SU-DHL-6 (cell line): ENCODE results near the gene PCDHGB4.

Experiments
- H2AFZ ChIP-seq: fragments of 200-600 bp; sonication (generic); 2 replicates; pipeline ENCODE4 v1.6.1; 2014; ENCODE audit warnings: low read depth, mild to moderate bottlenecking, moderate library complexity, mixed read lengths, antibody characterized with exemption, low read length; ENCODE audit not compliant: severe bottlenecking
- H3F3A ChIP-seq: fragments of 200-600 bp; shearing (Covaris generic); 2 replicates; pipeline ENCODE4 v1.6.0; 2016; ENCODE audit warnings: antibody characterized with exemption, mild to moderate bottlenecking; ENCODE audit not compliant: insufficient read depth
- H3K27ac ChIP-seq: fragments of 200-600 bp; sonication (generic); 2 replicates; pipeline ENCODE4 v1.5.1; 2016; ENCODE audit warnings: low read depth, mild to moderate bottlenecking, low read length, moderate library complexity, mixed read lengths
- H3K27me3 ChIP-seq: fragments of 200-600 bp; sonication (generic), shearing (Covaris generic); 2 replicates; pipeline ENCODE4 v1.6.0; 2014; ENCODE audit warnings: mild to moderate bottlenecking, low read length
- H3K36me3 ChIP-seq: fragments of 200-600 bp; sonication (generic); 2 replicates; pipeline ENCODE4 v1.6.1; 2014; ENCODE audit warnings: mild to moderate bottlenecking, low read length, mixed read lengths
- H3K4me2 ChIP-seq: fragments of 300-600, 200-600 bp; shearing (Covaris generic), sonication (generic); 2 replicates; pipeline ENCODE4 v1.6.0; 2014; ENCODE audit warnings: low read length, low read depth, mild to moderate bottlenecking; ENCODE audit not compliant: poor library complexity, severe bottlenecking
- H3K4me3 ChIP-seq: fragments of 200-600 bp; sonication (generic); 2 replicates; pipeline ENCODE4 v1.5.1; 2014; ENCODE audit warnings: antibody characterized with exemption, low read length, mild to moderate bottlenecking, mixed read lengths; ENCODE audit not compliant: insufficient read depth, poor library complexity, severe bottlenecking
- H3K79me2 ChIP-seq: fragments of 200-600 bp; sonication (generic); 2 replicates; pipeline ENCODE4 v1.6.1; 2014; ENCODE audit warnings: mild to moderate bottlenecking, low read length, moderate library complexity; ENCODE audit not compliant: insufficient read depth
- H3K9ac ChIP-seq: fragments of 200-600 bp; sonication (generic); 2 replicates; pipeline ENCODE4 v1.7.0; 2014; ENCODE audit warnings: mild to moderate bottlenecking, low read length
- H3K9me2 ChIP-seq: fragments of 200-600 bp; sonication (generic); replicated peaks from 2 replicates; pipeline ENCODE4 v1.6.1; 2014; ENCODE audit warnings: low read length; ENCODE audit not compliant: insufficient read depth
- H3K9me3 ChIP-seq: fragments of 200-600 bp; sonication (generic); 2 replicates; pipeline ENCODE4 v1.6.1; 2014; ENCODE audit warnings: low read length, mixed read lengths; ENCODE audit not compliant: insufficient read depth
- H4K20me1 ChIP-seq: fragments of 200-600 bp; sonication (generic); 2 replicates; pipeline ENCODE4 v1.6.1; 2014; ENCODE audit warnings: low read depth, mild to moderate bottlenecking, antibody characterized with exemption, low read length, moderate library complexity, mixed read lengths
- CTCF ChIP-seq: fragments of 200-600 bp; sonication (generic); IDR thresholded peaks from one replicate; pipeline ENCODE4 v1.5.1; 2017; ENCODE audit warnings: antibody characterized with exemption, mild to moderate bottlenecking, low read length, moderate library complexity; ENCODE audit not compliant: insufficient read depth, poor library complexity, severe bottlenecking
- EZH2phosphoT487 ChIP-seq: fragments of 200-600 bp; sonication (generic), shearing (Covaris generic); conservative IDR thresholded peaks from 2 replicates; pipeline ENCODE4 v1.6.1; 2018; ENCODE audit warnings: mild to moderate bottlenecking, antibody characterized with exemption, low read length, moderate library complexity, mixed read lengths

Gene PCDHGB4

DNA sequence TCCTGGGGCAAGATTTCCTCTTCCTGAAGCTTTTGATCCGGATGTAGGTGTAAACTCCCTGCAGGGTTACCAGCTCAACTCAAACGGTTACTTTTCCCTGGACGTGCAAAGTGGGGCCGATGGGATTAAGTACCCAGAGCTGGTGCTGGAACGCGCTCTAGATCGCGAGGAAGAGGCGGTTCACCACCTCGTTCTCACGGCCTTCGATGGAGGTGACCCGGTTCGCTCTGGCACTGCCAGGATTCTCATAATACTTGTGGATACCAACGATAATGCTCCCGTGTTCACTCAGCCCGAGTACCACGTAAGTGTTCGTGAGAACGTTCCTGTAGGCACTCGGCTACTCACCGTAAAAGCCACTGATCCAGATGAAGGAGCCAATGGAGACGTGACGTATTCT is 31.9 kb upstream of the PCDHGB4 start:
- H2AFZ ChIP-seq, result no peak overlapping the region

GRCh38 chr5:141356133-141356532 is 31.4 kb upstream of the PCDHGB4 start:
- H3K9ac ChIP-seq, result no peak overlapping the region
- no peak overlapping the region for H3K4me3 ChIP-seq
- no peaks in the 10 kb centered on the region for H4K20me1 ChIP-seq
- H3F3A ChIP-seq, result 0 out of 2 replicates have a peak, but pooled peaks cover 5% of the 10 kb centered on the region
- TF ChIP-seq EZH2phosphoT487 (no peak), CTCF (no peak)
- no peaks in the 10 kb centered on the region for H3K79me2 ChIP-seq
- no peak overlapping the region for H2AFZ ChIP-seq
- H3K4me2 ChIP-seq, result no peak overlapping the region
- H3K27me3 ChIP-seq, result no peaks in the 10 kb centered on the region
- no peaks in the 10 kb centered on the region; the same call in 1 of the 2 replicates for H3K36me3 ChIP-seq
- no peaks in the 10 kb centered on the region for H3K9me2 ChIP-seq
- peaks cover 7% of the 10 kb centered on the region; the same call in 1 of the 2 replicates for H3K9me3 ChIP-seq
- H3K27ac ChIP-seq, result no peak overlapping the region

More for the DNA sequence above, 31.9 kb upstream of the PCDHGB4 start:
- no peak overlapping the region for H3K4me3 ChIP-seq
- H3F3A ChIP-seq, result 0 out of 2 replicates have a peak, but pooled peaks cover 5% of the 10 kb centered on the region
- TF ChIP-seq EZH2phosphoT487 (no peak), CTCF (no peak)
- H3K27ac ChIP-seq, result no peak overlapping the region
- no peaks in the 10 kb centered on the region for H3K9me2 ChIP-seq
- H3K4me2 ChIP-seq, result no peak overlapping the region
- no peak overlapping the region for H3K9ac ChIP-seq
- peaks cover 2% of the 10 kb centered on the region; the same call in 1 of the 2 replicates for H3K9me3 ChIP-seq
- H3K27me3 ChIP-seq, result no peaks in the 10 kb centered on the region
- no peaks in the 10 kb centered on the region for H3K79me2 ChIP-seq
- no peaks in the 10 kb centered on the region; the same call in 1 of the 2 replicates for H3K36me3 ChIP-seq
- no peaks in the 10 kb centered on the region for H4K20me1 ChIP-seq

GRCh38 chr5:141356950-141357349 is 30.5 kb upstream of the PCDHGB4 start:
- no peak overlapping the region for H3K4me3 ChIP-seq
- H3K9me2 ChIP-seq, result no peaks in the 10 kb centered on the region
- no peak overlapping the region for H3K4me2 ChIP-seq
- no peak overlapping the region for H3K9ac ChIP-seq
- no peak for TF ChIP-seq CTCF
- no peak for TF ChIP-seq EZH2phosphoT487
- H4K20me1 ChIP-seq, result no peaks in the 10 kb centered on the region
- 0 out of 2 replicates have a peak, but pooled peaks cover 5% of the 10 kb centered on the region for H3F3A ChIP-seq
- no peak overlapping the region for H3K27ac ChIP-seq
- H3K79me2 ChIP-seq, result no peaks in the 10 kb centered on the region
- H3K36me3 ChIP-seq, result no peaks in the 10 kb centered on the region; the same call in 1 of the 2 replicates
- no peaks in the 10 kb centered on the region for H3K27me3 ChIP-seq
- H3K9me3 ChIP-seq, result peaks cover 11% of the 10 kb centered on the region; the same call in 1 of the 2 replicates
- no peak overlapping the region for H2AFZ ChIP-seq
